Measurements from ENCODE around the gene PRR20G. TPM values are rescaled to one million over a fixed set of nuclear protein-coding genes. Genes with fewer than 3 reads are reported as not detected.

PRR20G gene
- total and polyA plus RNA-seq, 2 of the 8 experiments (the other 6 are each of a cell fraction or from before 2014, with no cell fraction given) = 0.24 TPM; not detected in 1

DNA sequence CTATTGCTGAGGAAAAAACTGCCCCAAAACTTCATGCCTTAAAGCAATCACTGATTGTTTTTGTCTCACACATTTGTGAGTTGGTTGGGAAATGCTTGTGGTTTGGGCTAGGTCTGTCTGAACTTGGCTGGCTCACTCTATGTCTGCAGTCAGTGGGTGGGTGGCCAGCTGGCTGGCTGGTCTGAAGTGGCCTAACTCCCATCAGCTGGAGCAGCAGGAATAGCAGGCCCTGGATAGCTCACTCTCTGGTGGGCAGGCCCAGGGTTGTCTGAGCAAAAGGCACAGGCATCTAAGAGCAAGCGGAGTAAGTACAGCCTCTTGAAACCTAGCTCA, 37.7 kb upstream of the PRR20G start:
- Histone ChIP-seq H3K36me3 (ENCODE audit: control insufficient read depth in 2 of 4, insufficient read depth in 4 of 4, low read length in 3 of 4) (no peaks in the 10 kb centered on the region), H2BK15ac (ENCODE audit: low read length) (no peak overlapping the region), H2BK20ac (ENCODE audit: low read length) (no peak overlapping the region), H3K14ac (ENCODE audit: insufficient read length) (no peak overlapping the region), H3K27ac (ENCODE audit: low read depth, low read length) (no peak overlapping the region), H4K5ac (ENCODE audit: insufficient read length, low read depth, low read length) (no peak overlapping the region), H2AFZ (ENCODE audit: low read length) (no peak overlapping the region), H2AK5ac (ENCODE audit: low read depth, low read length) (no peak overlapping the region), H4K8ac (ENCODE audit: extremely low read depth, insufficient read depth, low read length) (no peak overlapping the region), H2BK120ac (replicated peaks; ENCODE audit: low read depth, low read length) (no peak overlapping the region), H3K4me1 (replicated peaks in 1 of 4; ENCODE audit: control insufficient read depth in 3 of 4, insufficient read depth in 4 of 4, low read length in 3 of 4) (no peaks in the 10 kb centered on the region), H3K4ac (replicated peaks; ENCODE audit: insufficient read length, low read depth, low read length) (no peak overlapping the region), H3K23me2 (ENCODE audit: low read depth, low read length) (peaks cover 2% of the 10 kb centered on the region; the same call in 1 of the 2 replicates), H3K9ac (replicated peaks in 1 of 4; ENCODE audit: extremely low read depth in 1 of 4, low read depth in 3 of 4, low read length in 3 of 4) (no peak overlapping the region), H3K56ac (replicated peaks; ENCODE audit: insufficient read length, low read depth, low read length) (no peak overlapping the region), H3K79me1 (ENCODE audit: low read depth, low read length) (no peaks in the 10 kb centered on the region), H4K91ac (replicated peaks; ENCODE audit: insufficient read length, low read length) (no peak overlapping the region), H3K79me2 (ENCODE audit: control insufficient read depth in 1 of 2, insufficient read depth in 2 of 2, low read length in 2 of 2) (no peaks in the 10 kb centered on the region), H2BK5ac (ENCODE audit: low read depth, low read length) (no peak overlapping the region), H4K20me1 (replicated peaks in 1 of 2; ENCODE audit: control insufficient read depth in 1 of 2, insufficient read depth in 2 of 2, low read length in 2 of 2) (no peaks in the 10 kb centered on the region), H3K4me2 (ENCODE audit: insufficient read depth in 1 of 2, low read depth in 2 of 2, low read length in 2 of 2) (no peak overlapping the region), H3K18ac (ENCODE audit: extremely low read depth, low read length) (no peak overlapping the region), H3K4me3 (ENCODE audit: extremely low read depth in 1 of 4, insufficient read depth in 2 of 4, low read depth in 3 of 4, low read length in 4 of 4) (no peak overlapping the region), H3K23ac (ENCODE audit: insufficient read length) (no peak overlapping the region), H3K9me3 (ENCODE audit: insufficient read depth in 2 of 2, low read depth in 1 of 2, low read length in 1 of 2) (peaks cover 3 to 6% of the 10 kb centered on the region in 2 experiments; a peak in 2 of 4 replicates), H3K27me3 (replicated peaks in 1 of 4; ENCODE audit: control insufficient read depth in 3 of 4, extremely low read depth in 1 of 4, insufficient read depth in 3 of 4, low read length in 3 of 4) (no peaks in the 10 kb centered on the region), H2BK12ac (ENCODE audit: low read depth, low read length) (no peak overlapping the region)
- 93% methylated on average over 1 of the region's 1 CpG; no CpG with 5 or more reads in 1 of the 2 experiments for WGBS, 2 experiments (ENCODE audit: extremely low coverage in 1 of 2, insufficient coverage in 1 of 2, insufficient read length in 1 of 2, insufficient replicate concordance in 2 of 2, low coverage in 1 of 2, low lambda C conversion rate in 2 of 2, missing lambda C conversion rate in 1 of 2)
- ChIA-PET CTCF (ENCODE audit: partially characterized antibody) (interaction anchor here (0.6 to 1.3 kb wide), 3 partner anchors 15 to 682 kb away, joined by 3 read pairs; no protein-coding TSS in a partner anchor), POLR2A (ENCODE audit: partially characterized antibody) (no interaction called here)
- no peak for FAIRE-seq
- TF ChIP-seq EP300 (IDR thresholded peaks at IDR 0.05; ENCODE audit: borderline replicate concordance in 1 of 2, low read depth in 2 of 2, low read length in 2 of 2) (no peak), TAF1 (IDR thresholded peaks at IDR 0.05; ENCODE audit: low read depth, low read length) (no peak), RFX5 (IDR thresholded peaks at IDR 0.05; ENCODE audit: borderline replicate concordance, low read depth, low read length) (no peak), YY1 (IDR thresholded peaks at IDR 0.05; ENCODE audit: low read depth, low read length) (no peak), RNF2 (IDR thresholded peaks at IDR 0.05; ENCODE audit: borderline replicate concordance, low read depth, low read length, missing control alignments, poor library complexity, severe bottlenecking) (no peak)
- TF ChIP-seq, protein P1, sequence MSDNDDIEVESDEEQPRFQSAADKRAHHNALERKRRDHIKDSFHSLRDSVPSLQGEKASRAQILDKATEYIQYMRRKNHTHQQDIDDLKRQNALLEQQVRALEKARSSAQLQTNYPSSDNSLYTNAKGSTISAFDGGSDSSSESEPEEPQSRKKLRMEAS (IDR thresholded peaks at IDR 0.05) = no peak
- DNase-seq (ENCODE audit: low read depth in 1 of 2, low spot score in 2 of 2) = no peak
